HG02623 (cell line): ENCODE results near the gene LITAFD.

Source experiments
- ATAC-seq: cut with Tn5 transposase; IDR thresholded peaks from one replicate; pipeline ENCODE4 v1.9.1; 2021; ENCODE audit warnings: moderate library complexity; ENCODE audit not compliant: unreplicated experiment

Gene LITAFD

DNA sequence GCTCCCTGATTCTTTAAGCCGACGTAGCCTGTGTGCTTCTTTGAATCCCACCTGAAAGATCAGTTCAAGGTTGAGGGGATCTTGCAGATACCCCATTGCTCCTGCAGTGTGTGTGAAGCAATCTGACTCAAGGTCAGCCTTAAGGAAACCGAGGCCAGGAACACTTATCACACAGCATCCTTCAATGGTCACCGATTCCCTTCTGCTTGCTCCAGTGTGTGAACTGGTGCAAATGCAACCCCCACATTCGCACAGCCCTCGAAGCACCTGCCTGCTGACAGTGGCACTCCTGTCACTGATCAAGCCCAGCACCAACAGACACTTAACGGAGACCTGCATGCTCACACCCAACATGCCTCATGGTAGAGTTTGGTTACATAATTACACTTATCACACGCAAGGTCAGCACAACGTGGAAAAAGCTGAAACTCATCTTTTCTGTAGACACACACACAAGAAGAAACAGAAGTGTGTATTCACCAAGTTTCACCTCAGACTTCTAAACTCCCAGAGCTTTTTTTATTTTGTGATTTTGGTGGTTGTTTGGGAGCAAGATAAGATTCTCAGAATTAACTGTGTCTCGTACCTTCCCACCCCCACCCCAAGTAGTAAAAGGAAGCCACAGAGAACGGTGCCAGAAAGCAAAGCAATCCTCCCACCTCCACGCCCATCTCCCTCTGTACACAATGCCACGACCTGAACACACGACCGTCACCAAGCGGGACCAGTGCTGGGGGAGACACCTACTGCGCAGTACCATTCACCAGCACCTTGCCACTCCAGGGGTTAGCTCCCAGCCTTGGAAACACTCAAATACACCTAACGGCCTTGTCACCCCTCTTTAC is 37.2 kb downstream of the LITAFD start:
- ATAC-seq: no peak

- no peak for ATAC-seq
These were observed 37.8 kb downstream of the LITAFD start for GRCh38 chr16:8919934-8920462.

DNA sequence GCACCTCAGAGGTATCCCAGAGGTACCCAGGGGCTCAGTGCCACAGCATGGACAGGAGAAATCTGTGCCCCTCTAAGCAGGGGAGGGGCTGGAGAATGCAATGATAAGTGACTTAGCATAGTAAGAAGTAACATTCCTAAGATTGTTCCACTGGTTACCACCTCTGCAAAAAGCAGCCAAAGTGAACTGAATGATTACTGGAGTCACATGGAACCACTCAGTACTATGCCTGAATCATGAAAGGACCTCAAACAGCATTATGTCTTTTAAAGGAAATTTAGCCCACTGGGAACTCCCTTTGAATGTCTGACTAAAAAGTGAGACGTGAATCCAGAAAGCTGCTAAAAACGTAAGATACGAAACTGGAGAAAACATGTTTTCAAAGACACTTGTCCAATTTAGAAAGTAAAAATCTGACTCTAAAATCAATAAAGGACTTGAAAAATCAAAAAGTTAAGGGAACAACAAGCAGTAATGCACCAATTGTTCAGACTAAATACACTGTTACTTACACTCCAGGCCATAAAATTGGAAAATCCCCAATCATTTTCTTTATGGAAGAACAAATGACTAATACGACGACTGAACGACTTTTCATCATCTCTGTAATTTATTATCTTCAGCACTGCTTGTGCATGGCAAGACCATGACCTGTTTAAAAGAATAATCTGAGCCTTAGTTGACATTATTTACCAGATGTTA is 38.6 kb downstream of the LITAFD start:
- no peak for ATAC-seq

- ATAC-seq: no peak
These were observed 39.3 kb downstream of the LITAFD start for GRCh38 chr16:8921347-8921984.

- ATAC-seq: no peak
These were observed 41.0 kb downstream of the LITAFD start for GRCh38 chr16:8923199-8923598.

DNA sequence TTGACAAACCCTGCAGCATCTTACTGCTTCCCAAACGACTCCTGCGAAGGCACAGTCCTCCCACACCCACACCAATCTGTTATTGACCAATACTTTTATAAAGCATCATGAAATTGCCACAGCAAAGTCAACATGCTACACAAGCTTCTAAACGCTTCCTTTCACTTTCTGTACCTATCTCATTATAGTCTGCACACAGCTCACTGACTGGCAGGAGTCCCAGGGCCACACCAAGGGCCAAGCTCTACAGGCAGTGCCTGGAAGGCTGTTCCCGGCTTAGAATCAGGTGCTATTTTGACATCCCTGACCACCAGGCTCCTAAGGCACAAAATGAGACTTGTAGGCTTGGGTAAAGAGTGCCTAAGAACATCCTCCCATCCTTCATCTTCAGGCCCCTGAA is 42.1 kb downstream of the LITAFD start:
- ATAC-seq: no peak

DNA sequence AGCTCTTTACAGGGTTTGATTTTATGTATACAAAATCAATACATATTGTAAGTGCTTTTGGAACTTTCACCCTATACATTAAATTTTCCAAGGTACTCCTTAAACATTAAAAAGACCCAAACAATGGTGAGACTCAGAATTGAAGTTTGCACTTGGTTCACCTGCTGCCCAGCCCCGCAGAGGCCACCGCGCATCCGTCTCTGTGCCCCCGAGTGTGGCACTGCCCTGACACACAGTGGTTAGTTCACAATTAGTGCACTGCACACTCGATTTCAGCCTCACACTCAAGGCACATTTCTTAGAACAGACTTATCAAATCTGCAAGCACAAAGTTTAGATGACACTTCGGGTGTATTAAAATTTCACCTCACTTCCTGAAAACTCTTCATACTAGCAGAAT is 43.3 kb downstream of the LITAFD start:
- no peak for ATAC-seq

- ATAC-seq: no peak
These were observed 44.7 kb downstream of the LITAFD start for GRCh38 chr16:8926827-8927226.

DNA sequence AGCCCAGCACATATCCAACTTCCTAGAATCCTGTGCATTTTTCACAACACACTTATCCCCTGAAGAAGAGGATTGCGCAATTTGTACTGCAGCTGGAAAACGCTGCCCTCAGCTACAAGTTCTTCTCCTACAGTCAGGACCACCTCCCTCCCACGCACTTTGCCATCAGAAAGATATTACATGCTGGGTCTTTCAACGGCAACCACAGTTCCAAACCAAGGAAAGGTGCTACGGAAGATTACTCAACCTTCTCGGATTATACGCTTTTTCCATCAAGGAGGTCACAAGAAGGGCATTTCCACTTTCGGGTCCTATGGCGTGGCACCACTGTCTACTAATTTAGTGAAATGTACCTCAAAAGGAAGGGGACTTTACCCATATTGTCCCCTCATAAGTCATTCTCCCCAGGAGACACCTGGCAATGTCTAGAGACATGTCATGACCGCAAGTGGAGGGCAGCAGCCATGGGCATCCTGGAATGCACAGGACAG is 46.4 kb downstream of the LITAFD start:
- no peak for ATAC-seq

GRCh38 chr16:8929086-8929748 is 47.1 kb downstream of the LITAFD start:
- no peak for ATAC-seq

DNA sequence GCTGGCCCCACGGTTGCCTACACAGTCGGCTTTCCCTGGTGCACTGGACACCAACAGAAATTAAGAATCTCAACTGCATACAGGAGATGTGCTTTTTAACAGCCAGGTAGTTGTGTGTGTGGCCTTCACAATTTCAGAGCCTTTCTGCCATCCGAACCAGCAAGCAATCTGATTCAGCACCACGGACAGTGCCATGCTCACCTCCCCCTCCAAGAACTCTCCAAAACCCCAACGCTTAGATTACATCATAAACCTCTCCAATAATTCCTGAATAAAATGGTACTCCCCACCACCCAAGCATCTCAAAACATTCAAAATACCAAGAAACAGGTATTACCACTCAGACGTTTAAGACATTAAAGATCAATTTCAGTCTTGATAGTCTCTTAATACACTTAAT is 49.7 kb downstream of the LITAFD start:
- ATAC-seq: no peak

DNA sequence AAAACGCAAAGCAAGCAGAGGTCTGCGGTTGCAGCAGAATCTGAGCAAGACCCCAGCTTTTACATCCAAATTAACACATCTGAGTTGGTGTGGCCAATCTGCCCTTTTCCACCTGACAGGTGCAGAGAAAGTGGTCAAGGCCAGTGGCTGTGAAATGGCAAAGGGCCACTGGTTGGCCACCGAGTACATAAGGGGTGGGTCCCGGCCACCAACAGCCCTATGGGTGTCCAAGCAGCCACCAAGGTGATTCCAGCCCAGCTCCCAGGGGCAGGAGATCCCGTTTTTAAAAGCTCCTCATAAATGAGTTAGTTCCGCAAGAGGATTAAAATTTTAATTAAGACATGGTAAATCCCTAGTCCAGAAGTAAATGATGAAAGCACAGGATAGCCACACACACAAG is 52.5 kb downstream of the LITAFD start:
- ATAC-seq: no peak
